ENCODE measurements around the gene FEM1B.

Gene FEM1B

DNA sequence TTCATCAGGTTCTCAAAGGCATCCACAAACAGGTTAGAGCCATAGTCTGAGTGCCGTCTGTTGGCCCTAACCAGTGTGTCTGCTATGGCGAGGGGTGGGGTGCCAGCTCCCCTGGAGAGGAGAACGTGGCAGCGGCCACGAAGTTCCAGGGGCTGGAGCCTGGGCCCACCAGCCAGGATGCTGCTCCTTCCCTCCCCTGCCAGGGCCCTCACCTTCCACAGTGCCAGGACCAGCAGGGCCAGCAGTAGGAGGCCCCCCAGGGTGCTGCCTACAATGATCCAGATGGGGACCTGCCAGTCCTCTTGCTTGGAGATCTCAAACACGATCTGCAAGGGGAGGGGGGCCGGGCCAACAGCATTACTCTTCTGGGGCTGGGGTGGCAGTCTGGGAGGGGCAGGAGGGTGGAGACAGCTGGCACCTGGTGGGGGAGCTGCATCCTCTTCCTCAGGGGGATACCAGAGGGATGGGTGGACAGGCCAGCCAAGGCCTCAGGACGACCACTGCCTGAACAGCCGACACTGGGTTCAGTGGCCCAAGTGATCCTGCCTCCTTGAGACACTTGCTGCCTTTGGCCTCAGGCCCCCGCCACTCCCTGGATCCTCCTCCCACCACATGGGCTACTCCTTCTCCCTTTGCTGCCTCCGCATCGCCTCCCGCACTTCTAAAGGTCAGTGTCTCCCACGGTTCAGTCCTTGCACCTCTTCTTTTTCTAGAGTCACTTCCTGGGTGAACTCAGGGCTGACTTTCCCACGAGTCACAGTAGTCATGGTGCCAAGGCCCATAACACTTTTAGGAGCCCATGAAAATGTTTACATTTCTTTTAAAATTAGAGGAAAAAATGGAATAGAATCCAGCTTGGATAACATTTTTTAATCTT is 26.3 kb downstream of the FEM1B start:
- no peak overlapping the region for H2AFZ ChIP-seq (ENCODE audit: low read length)
- H3K9me2 ChIP-seq (replicated peaks; ENCODE audit: insufficient read depth, low read length), result no peaks in the 10 kb centered on the region
- peak overlapping the region; percentile 89 for H3K27ac ChIP-seq (ENCODE audit: low read length)
- H3K9ac ChIP-seq (ENCODE audit: low read length), result no peak overlapping the region
- peaks cover 48% of the 10 kb centered on the region for H3F3A ChIP-seq (ENCODE audit: insufficient read depth, low read length)
- H3K27me3 ChIP-seq (replicated peaks; ENCODE audit: insufficient read depth, low read length), result no peaks in the 10 kb centered on the region
- DNase-seq, result no peak
- H3K79me2 ChIP-seq (ENCODE audit: low read length), result peaks cover 35% of the 10 kb centered on the region
- H3K36me3 ChIP-seq (replicated peaks; ENCODE audit: insufficient read depth, low read length), result no peaks in the 10 kb centered on the region
- H3K4me1 ChIP-seq (ENCODE audit: low read length), result peaks cover 61% of the 10 kb centered on the region
- no peaks in the 10 kb centered on the region for H3K9me3 ChIP-seq (replicated peaks; ENCODE audit: insufficient read depth, low read length)
- H4K20me1 ChIP-seq (ENCODE audit: insufficient read depth, low read length), result no peaks in the 10 kb centered on the region
- peak overlapping the region; percentile 51; the same call in 1 of the 2 replicates for H3K4me2 ChIP-seq (ENCODE audit: low read depth, low read length)
- no peak overlapping the region for H3K4me3 ChIP-seq (ENCODE audit: low read length)
- TF ChIP-seq, protein P1, sequence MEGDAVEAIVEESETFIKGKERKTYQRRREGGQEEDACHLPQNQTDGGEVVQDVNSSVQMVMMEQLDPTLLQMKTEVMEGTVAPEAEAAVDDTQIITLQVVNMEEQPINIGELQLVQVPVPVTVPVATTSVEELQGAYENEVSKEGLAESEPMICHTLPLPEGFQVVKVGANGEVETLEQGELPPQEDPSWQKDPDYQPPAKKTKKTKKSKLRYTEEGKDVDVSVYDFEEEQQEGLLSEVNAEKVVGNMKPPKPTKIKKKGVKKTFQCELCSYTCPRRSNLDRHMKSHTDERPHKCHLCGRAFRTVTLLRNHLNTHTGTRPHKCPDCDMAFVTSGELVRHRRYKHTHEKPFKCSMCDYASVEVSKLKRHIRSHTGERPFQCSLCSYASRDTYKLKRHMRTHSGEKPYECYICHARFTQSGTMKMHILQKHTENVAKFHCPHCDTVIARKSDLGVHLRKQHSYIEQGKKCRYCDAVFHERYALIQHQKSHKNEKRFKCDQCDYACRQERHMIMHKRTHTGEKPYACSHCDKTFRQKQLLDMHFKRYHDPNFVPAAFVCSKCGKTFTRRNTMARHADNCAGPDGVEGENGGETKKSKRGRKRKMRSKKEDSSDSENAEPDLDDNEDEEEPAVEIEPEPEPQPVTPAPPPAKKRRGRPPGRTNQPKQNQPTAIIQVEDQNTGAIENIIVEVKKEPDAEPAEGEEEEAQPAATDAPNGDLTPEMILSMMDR (IDR thresholded peaks at IDR 0.05; ENCODE audit: low read length), result no peak
- TF ChIP-seq EZH2phosphoT487 (IDR thresholded peaks at IDR 0.05; ENCODE audit: low read length), result no peak
- no peak for TF ChIP-seq EZH2 (optimal IDR thresholded peaks at IDR 0.05; ENCODE audit: low read depth, low read length)

DNA sequence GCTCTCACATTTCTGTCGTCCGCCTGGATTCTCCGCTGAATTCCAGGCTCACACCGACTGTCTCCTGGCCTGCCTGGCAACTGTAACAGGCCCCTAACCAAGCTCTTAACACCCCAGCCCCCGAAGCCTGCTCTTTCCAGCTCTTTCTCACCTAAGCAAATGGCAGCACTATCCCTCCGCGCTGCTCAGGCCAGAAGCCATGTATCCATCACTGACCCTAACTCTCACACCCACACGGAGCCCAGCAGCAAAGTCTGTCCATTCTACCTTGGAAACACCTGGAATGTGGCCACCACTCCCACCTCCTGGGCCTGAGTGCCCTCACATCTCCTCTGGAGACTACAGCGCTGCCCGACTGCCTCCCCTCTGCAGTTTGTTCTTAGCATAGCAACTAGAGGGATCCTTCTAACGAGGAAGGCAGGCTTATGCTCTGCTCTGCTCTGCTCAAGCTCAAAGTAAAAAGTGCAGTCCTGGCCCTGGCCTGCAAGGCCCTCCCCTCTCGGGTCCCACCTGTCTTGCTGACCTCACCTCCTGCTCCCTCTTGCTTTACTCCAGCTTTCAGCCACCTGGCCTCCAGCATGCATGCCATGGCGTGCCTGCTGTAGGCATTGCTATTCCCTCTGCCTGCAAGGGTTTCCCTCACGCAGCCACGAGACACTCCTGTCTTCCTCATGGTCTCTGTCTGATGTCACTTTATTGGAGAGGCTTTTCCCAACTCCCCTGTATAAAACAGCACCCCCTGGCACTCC is 27.2 kb downstream of the FEM1B start:
- DNase-seq, result peak; percentile 87
- TF ChIP-seq EZH2 (optimal IDR thresholded peaks at IDR 0.05; ENCODE audit: low read depth, low read length), result no peak
- no peak for TF ChIP-seq EZH2phosphoT487 (IDR thresholded peaks at IDR 0.05; ENCODE audit: low read length)
- TF ChIP-seq, protein P1 (IDR thresholded peaks at IDR 0.05; ENCODE audit: low read length), result peak; percentile 37
- peaks cover 30% of the 10 kb centered on the region for H3K79me2 ChIP-seq (ENCODE audit: low read length)
- H2AFZ ChIP-seq (ENCODE audit: low read length), result peak overlapping the region; percentile 16; the same call in 1 of the 2 replicates
- H3K4me3 ChIP-seq (ENCODE audit: low read length), result no peak overlapping the region; the same call in 1 of the 2 replicates
- H4K20me1 ChIP-seq (ENCODE audit: insufficient read depth, low read length), result no peaks in the 10 kb centered on the region
- H3K9ac ChIP-seq (ENCODE audit: low read length), result peak overlapping the region; percentile 52
- H3K9me2 ChIP-seq (replicated peaks; ENCODE audit: insufficient read depth, low read length), result no peaks in the 10 kb centered on the region
- H3K27ac ChIP-seq (ENCODE audit: low read length), result peak overlapping the region; percentile 89
- H3K27me3 ChIP-seq (replicated peaks; ENCODE audit: insufficient read depth, low read length), result no peaks in the 10 kb centered on the region
- H3K9me3 ChIP-seq (replicated peaks; ENCODE audit: insufficient read depth, low read length), result no peaks in the 10 kb centered on the region
- peaks cover 40% of the 10 kb centered on the region for H3F3A ChIP-seq (ENCODE audit: insufficient read depth, low read length)
- peak overlapping the region; percentile 51 for H3K4me2 ChIP-seq (ENCODE audit: low read depth, low read length)
- H3K36me3 ChIP-seq (replicated peaks; ENCODE audit: insufficient read depth, low read length), result no peaks in the 10 kb centered on the region
- peaks cover 56% of the 10 kb centered on the region for H3K4me1 ChIP-seq (ENCODE audit: low read length)

DNA sequence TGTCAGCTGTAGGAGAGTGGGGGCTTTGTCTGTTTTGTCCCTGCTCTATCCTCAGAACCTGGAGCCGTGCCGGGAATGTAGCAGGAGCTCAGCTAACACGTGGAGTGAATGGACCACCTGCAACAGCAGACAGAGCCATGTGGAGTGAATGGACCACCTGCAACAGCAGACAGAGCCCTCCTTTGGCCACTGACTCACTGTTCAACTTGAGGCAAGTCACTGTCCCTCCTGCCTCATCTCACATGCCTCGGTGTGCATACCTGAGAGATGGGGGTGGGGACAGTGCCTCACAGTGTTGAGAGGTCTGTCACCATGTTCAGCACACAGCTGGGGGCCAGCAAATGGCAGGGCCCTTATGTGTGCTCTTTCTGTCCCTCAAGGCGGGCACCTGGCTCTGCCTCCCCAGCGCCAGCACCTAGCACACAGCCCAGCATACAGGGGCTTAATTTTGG is 27.9 kb downstream of the FEM1B start:
- Histone ChIP-seq H3K27ac (ENCODE audit: low read length) (peak overlapping the region; percentile 89), H3K36me3 (replicated peaks; ENCODE audit: insufficient read depth, low read length) (no peaks in the 10 kb centered on the region), H3K4me2 (ENCODE audit: low read depth, low read length) (peak overlapping the region; percentile 51), H3K9me2 (replicated peaks; ENCODE audit: insufficient read depth, low read length) (no peaks in the 10 kb centered on the region), H3F3A (ENCODE audit: insufficient read depth, low read length) (peaks cover 34% of the 10 kb centered on the region), H2AFZ (ENCODE audit: low read length) (peak overlapping the region; percentile 16; the same call in 1 of the 2 replicates), H3K4me3 (ENCODE audit: low read length) (no peak overlapping the region; the same call in 1 of the 2 replicates), H3K4me1 (ENCODE audit: low read length) (peaks cover 49% of the 10 kb centered on the region), H3K9ac (ENCODE audit: low read length) (peak overlapping the region; percentile 52; the same call in 1 of the 2 replicates), H3K79me2 (ENCODE audit: low read length) (peaks cover 24% of the 10 kb centered on the region), H3K9me3 (replicated peaks; ENCODE audit: insufficient read depth, low read length) (no peaks in the 10 kb centered on the region), H3K27me3 (replicated peaks; ENCODE audit: insufficient read depth, low read length) (no peaks in the 10 kb centered on the region), H4K20me1 (ENCODE audit: insufficient read depth, low read length) (no peaks in the 10 kb centered on the region)
- peak; percentile 36 for DNase-seq
- TF ChIP-seq EZH2phosphoT487 (IDR thresholded peaks at IDR 0.05; ENCODE audit: low read length) (no peak), EZH2 (optimal IDR thresholded peaks at IDR 0.05; ENCODE audit: low read depth, low read length) (no peak)
- TF ChIP-seq, protein P1 (IDR thresholded peaks at IDR 0.05; ENCODE audit: low read length), result no peak

Data from MM.1S (cell line).